C4-2B (cell line): Measurements from ENCODE around the gene CDKAL1.

Experiments used
- H3K27ac ChIP-seq: fragments of 450-650 bp; 2 replicates; pipeline ENCODE4 v1.5.1; 2017
- CTCF ChIP-seq: fragments of 450-650 bp; conservative IDR thresholded peaks from 2 replicates; pipeline ENCODE4 v1.5.1; 2017; ENCODE audit warnings: mild to moderate bottlenecking
- ZFX ChIP-seq: fragments of 450-650 bp; IDR thresholded peaks from 2 replicates; pipeline ENCODE4 v1.6.1; 2017

The CDKAL1 gene

GRCh38 chr6:20707870-20708269 lies 173.6 kb downstream of the CDKAL1 start:
- no peak for TF ChIP-seq CTCF
- no peak for TF ChIP-seq ZFX
- H3K27ac ChIP-seq = no peak overlapping the region

GRCh38 chr6:20708367-20709124 lies 174.3 kb downstream of the CDKAL1 start:
- H3K27ac ChIP-seq = no peak overlapping the region
- TF ChIP-seq CTCF = no peak
- TF ChIP-seq ZFX = no peak

- TF ChIP-seq ZFX (no peak), CTCF (no peak)
Measured at GRCh38 chr6:20709451-20709850, 175.2 kb downstream of the CDKAL1 start.

GRCh38 chr6:20710341-20710740 lies 176.1 kb downstream of the CDKAL1 start:
- TF ChIP-seq CTCF (no peak), ZFX (no peak)
- H3K27ac ChIP-seq = no peak overlapping the region

More at GRCh38 chr6:20709451-20709850, 175.2 kb downstream of the CDKAL1 start:
- no peak overlapping the region for H3K27ac ChIP-seq

GRCh38 chr6:20711518-20711917 lies 177.3 kb downstream of the CDKAL1 start:
- no peak overlapping the region for H3K27ac ChIP-seq
- TF ChIP-seq CTCF (no peak), ZFX (no peak)

- H3K27ac ChIP-seq = no peak overlapping the region
- no peak for TF ChIP-seq ZFX
- no peak for TF ChIP-seq CTCF
Measured at GRCh38 chr6:20712011-20712410, 177.8 kb downstream of the CDKAL1 start.

- H3K27ac ChIP-seq = no peak overlapping the region
- TF ChIP-seq CTCF = no peak
- TF ChIP-seq ZFX = no peak
Measured at GRCh38 chr6:20715135-20715806, 181.0 kb downstream of the CDKAL1 start.
